Vagina (tissue), 2 donors: Measurements from ENCODE around the gene PPP1R3F.

ENCODE experiments used
- POLR2A ChIP-seq, 2 donors: fragments of 450-650 bp; IDR thresholded peaks; one replicate each; pipeline ENCODE4 v1.6.1; 2017; ENCODE audit warnings: antibody characterized with exemption in 2 of 2, mild to moderate bottlenecking in 2 of 2, moderate library complexity in 2 of 2
- TF ChIP-seq, protein P1 (sequence below), 3 experiments: fragments of 450-650 bp in 2 of 3; fragments of 200-600 bp in 1 of 3; sonication (generic) in 1 of 3; IDR thresholded peaks; one replicate each; pipeline ENCODE4 v1.5.1; 2017 to 2019; ENCODE audit warnings: antibody characterized with exemption in 3 of 3, mild to moderate bottlenecking in 2 of 3, moderate library complexity in 2 of 3

DNA sequence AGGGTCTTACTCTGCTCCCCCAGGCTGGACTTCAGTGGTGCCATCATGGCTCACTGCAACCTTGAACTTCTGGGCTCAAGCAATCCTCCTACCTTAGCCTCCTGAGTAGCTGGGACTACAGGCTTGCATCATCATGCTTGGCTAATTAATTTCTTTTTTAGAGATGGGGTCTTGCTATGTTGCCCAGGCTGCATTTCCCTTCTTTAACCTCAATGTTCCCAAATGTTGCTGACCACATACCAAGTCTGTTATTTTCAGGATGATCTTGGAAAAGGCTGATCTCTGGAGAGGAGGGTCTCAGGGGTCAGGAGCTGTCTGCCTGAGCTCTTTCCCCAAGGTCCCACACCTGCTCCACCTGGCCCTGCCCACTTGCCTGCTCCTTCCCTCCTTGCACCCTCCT is 49.5 kb upstream of the PPP1R3F start:
- TF ChIP-seq, protein P1, sequence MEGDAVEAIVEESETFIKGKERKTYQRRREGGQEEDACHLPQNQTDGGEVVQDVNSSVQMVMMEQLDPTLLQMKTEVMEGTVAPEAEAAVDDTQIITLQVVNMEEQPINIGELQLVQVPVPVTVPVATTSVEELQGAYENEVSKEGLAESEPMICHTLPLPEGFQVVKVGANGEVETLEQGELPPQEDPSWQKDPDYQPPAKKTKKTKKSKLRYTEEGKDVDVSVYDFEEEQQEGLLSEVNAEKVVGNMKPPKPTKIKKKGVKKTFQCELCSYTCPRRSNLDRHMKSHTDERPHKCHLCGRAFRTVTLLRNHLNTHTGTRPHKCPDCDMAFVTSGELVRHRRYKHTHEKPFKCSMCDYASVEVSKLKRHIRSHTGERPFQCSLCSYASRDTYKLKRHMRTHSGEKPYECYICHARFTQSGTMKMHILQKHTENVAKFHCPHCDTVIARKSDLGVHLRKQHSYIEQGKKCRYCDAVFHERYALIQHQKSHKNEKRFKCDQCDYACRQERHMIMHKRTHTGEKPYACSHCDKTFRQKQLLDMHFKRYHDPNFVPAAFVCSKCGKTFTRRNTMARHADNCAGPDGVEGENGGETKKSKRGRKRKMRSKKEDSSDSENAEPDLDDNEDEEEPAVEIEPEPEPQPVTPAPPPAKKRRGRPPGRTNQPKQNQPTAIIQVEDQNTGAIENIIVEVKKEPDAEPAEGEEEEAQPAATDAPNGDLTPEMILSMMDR (IDR thresholded peaks at IDR 0.05): no peak
- no peak for TF ChIP-seq POLR2A (IDR thresholded peaks at IDR 0.05)
